Activated CD8-positive, alpha-beta memory T cell treated with anti-CD3 and anti-CD28 coated beads, Interleukin-2, amount 10 ng/mL, durations not matched to agents 7 days and 5 days (primary cell): ENCODE results near the gene ANO6. TPM values are rescaled to one million over a fixed set of nuclear protein-coding genes. Genes with fewer than 3 reads are reported as not detected.

Experiments
- ATAC-seq: fragments of 150-1000 bp; cut with Tn5 transposase; one replicate; pipeline ENCODE4 v1.10.0; 2021; ENCODE audit warnings: moderate library complexity
- CTCF ChIA-PET: fragments of 350-600 bp; sonication (Branson Sonifier 250); formaldehyde crosslinking; loops from one replicate; lab custom pipeline; 2021; ENCODE audit warnings: antibody characterized with exemption; lab: Charles Lee
- DNase-seq: peaks from one replicate; pipeline ENCODE4 v3.0.0-alpha.2; 2020
- H3K27ac Mint-ChIP-seq: one replicate; pipeline ENCODE4 v1.8.0; 2021; ENCODE audit warnings: mild to moderate bottlenecking, mixed read lengths
- H3K27me3 Mint-ChIP-seq: one replicate; pipeline ENCODE4 v1.8.0; 2021; ENCODE audit warnings: mixed read lengths
- H3K36me3 Mint-ChIP-seq: one replicate; pipeline ENCODE4 v1.8.0; 2021; ENCODE audit warnings: mild to moderate bottlenecking, mixed read lengths
- H3K4me1 Mint-ChIP-seq: one replicate; pipeline ENCODE4 v1.8.0; 2021; ENCODE audit warnings: mixed read lengths
- H3K4me3 Mint-ChIP-seq: one replicate; pipeline ENCODE4 v1.8.0; 2021; ENCODE audit warnings: mild to moderate bottlenecking, moderate library complexity, mixed read lengths
- H3K9me3 Mint-ChIP-seq: one replicate; pipeline ENCODE4 v1.8.0; 2022; ENCODE audit warnings: low read depth, mixed read lengths
- total RNA-seq, 2 experiments: library from RNA; stranded (reverse); gene quantifications; one replicate each; pipeline ENCODE4 v1.2.3, GENCODE V29; 2021

Gene ANO6
- total RNA-seq, 2 experiments from 2014 or later, result 21.7 to 22.6 TPM

DNA sequence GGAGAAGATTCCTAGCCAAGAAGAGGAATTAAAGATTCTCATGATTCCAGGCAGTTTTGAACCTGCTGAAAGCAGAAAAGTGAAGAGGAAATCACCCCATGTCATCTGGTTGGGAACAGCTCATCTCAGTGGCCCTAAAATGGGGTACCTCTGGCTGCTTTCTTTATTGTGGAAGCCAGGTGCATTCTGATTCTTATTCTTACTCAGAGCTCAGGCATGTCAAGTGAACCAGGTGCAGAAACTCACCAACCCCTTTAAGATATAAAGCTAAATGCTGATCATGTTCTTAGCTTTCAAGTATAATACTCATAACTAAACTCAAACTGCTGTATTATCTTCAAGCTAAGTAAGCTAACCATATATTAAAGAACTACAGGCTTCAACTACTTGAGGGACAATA is 259.7 kb downstream of the ANO6 start:
- no peak overlapping the region for H3K4me3 Mint-ChIP-seq

DNA sequence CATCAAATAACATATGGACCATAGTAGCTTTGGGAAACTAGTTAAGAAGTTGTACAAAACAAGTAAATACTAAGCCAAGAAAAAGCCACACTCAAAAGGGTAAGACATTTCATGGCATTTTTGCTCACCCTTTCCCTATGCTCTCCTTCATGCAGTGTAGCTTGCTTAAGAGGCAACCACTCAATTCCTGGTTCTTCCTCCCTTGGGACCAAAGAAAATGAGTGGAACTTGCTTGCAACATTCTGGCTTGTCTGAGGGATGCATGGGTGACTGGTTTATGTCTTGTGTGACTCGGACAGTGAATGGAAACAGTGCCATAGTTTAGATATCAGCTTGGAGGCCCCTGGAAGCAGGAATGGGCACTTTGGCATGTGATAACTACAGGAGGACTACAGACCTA is 261.6 kb downstream of the ANO6 start:
- H3K36me3 Mint-ChIP-seq, result no peaks in the 10 kb centered on the region
- peaks cover 5% of the 10 kb centered on the region for H3K27me3 Mint-ChIP-seq
- H3K27ac Mint-ChIP-seq, result no peak overlapping the region
- no peak for DNase-seq
- CTCF ChIA-PET, result no interaction called here
- H3K9me3 Mint-ChIP-seq, result peaks cover 2% of the 10 kb centered on the region
- H3K4me1 Mint-ChIP-seq, result no peaks in the 10 kb centered on the region
- ATAC-seq, result no peak
- no peak overlapping the region for H3K4me3 Mint-ChIP-seq

More for the DNA sequence above, 259.7 kb downstream of the ANO6 start:
- CTCF ChIA-PET, result no interaction called here
- Mint-ChIP-seq H3K4me1 (no peaks in the 10 kb centered on the region), H3K9me3 (peaks cover 2% of the 10 kb centered on the region), H3K27ac (no peak overlapping the region), H3K36me3 (no peaks in the 10 kb centered on the region), H3K27me3 (peaks cover 5% of the 10 kb centered on the region)
- ATAC-seq (no peak), DNase-seq (no peak)

DNA sequence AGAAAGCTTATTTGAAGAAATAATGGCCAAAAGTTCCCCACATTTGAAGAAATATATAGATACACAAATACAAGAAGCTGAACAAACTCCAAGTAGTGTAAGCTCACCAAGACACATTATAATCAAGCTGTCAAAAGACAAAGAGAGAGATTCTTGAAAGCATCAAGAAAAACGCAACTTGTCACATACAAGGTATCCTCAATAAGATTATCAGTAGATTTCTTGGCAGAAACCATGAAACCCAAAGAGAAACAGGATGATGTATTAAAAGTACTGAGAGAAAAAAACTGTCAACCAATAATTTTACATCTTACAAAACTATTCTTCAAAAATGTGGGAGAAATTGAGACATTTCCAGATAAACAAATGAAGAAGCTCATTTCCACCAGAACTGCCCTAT is 263.0 kb downstream of the ANO6 start:
- Mint-ChIP-seq H3K36me3 (no peaks in the 10 kb centered on the region), H3K4me1 (no peaks in the 10 kb centered on the region), H3K9me3 (peaks cover 2% of the 10 kb centered on the region), H3K4me3 (no peak overlapping the region), H3K27me3 (peaks cover 5% of the 10 kb centered on the region), H3K27ac (no peak overlapping the region)
- CTCF ChIA-PET, result no interaction called here
- DNase-seq, result no peak
- no peak for ATAC-seq

DNA sequence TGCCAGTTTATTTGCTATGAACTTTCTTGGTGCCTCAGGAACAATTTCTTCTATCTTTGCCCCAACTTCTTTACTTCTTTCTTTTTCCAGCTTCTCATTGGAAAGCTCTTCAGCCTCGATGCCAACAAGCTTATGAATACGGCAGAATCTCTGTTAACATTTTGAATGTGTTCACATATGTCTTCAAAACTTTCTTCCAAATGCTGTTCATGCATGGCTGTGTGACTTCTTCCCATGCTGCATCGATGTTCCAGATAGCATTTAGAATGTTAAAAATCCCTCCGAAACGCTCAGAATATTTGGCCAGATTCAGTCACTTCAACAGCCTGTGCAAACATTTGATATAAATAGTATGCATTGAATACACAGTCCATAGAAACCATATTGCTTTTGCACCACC is 265.9 kb downstream of the ANO6 start:
- no peak for ATAC-seq
- Mint-ChIP-seq H3K27me3 (peaks cover 1% of the 10 kb centered on the region), H3K4me1 (no peaks in the 10 kb centered on the region), H3K36me3 (no peaks in the 10 kb centered on the region), H3K4me3 (no peak overlapping the region), H3K9me3 (peaks cover under 1% of the 10 kb centered on the region), H3K27ac (no peak overlapping the region)
- no peak for DNase-seq
- CTCF ChIA-PET, result no interaction called here

DNA sequence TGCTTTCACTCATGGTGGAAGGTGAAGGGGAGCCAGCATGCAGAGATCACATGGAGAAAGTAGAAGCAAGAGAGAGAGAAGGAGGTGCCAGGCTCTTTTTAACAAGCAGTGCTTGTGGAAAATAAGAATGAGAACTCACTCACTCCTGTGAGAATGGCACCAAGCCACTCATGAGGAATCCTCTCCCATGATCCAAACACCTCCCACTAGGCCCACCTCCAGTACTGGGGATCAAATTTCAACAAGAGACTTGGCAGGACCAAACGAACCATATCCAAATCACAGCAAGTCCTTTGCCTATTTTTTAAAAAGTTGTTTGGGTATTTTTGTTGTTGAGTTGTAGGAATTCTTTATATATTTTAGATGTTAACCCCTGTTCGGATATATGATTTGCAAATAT is 267.7 kb downstream of the ANO6 start:
- ATAC-seq (no peak), DNase-seq (no peak)
- Mint-ChIP-seq H3K36me3 (no peaks in the 10 kb centered on the region), H3K27ac (no peak overlapping the region), H3K4me3 (no peak overlapping the region), H3K27me3 (no peaks in the 10 kb centered on the region), H3K4me1 (no peaks in the 10 kb centered on the region), H3K9me3 (no peaks in the 10 kb centered on the region)
- CTCF ChIA-PET, result no interaction called here

Other genes starting within 250 kb of the ANO6 start
- not detected for gene DBX2, start 165.0 kb upstream of the ANO6 start, total RNA-seq